DOHH2 (cell line): ENCODE data around the gene RIMS1.

Experiments
- H3F3A ChIP-seq: fragments of 200-600 bp; sonication (generic), shearing (Covaris generic); 2 replicates; pipeline ENCODE4 v1.6.0; 2016; ENCODE audit warnings: antibody characterized with exemption, mild to moderate bottlenecking; ENCODE audit not compliant: control insufficient read depth, insufficient read depth
- H3K27ac ChIP-seq: fragments of 200-600 bp; sonication (generic); 2 replicates; pipeline ENCODE4 v1.5.1; 2014; ENCODE audit warnings: low read depth, mild to moderate bottlenecking, low read length, moderate library complexity
- H3K27me3 ChIP-seq: fragments of 200-600 bp; sonication (generic); 2 replicates; pipeline ENCODE4 v1.6.1; 2014; ENCODE audit warnings: mild to moderate bottlenecking, low read length, mixed read lengths; ENCODE audit not compliant: control insufficient read depth
- H3K36me3 ChIP-seq: fragments of 200-600 bp; sonication (generic); 2 replicates; pipeline ENCODE4 v1.6.1; 2014; ENCODE audit warnings: mild to moderate bottlenecking, low read length, moderate library complexity, mixed read lengths; ENCODE audit not compliant: control insufficient read depth
- H3K4me1 ChIP-seq: fragments of 200-600 bp; sonication (generic); 2 replicates; pipeline ENCODE4 v1.6.1; 2014; ENCODE audit warnings: mild to moderate bottlenecking, low read length, mixed read lengths; ENCODE audit not compliant: control insufficient read depth
- H3K4me2 ChIP-seq: fragments of 200-600 bp; sonication (generic); 2 replicates; pipeline ENCODE4 v1.6.0; 2014; ENCODE audit warnings: mild to moderate bottlenecking, low read length, moderate library complexity
- H3K4me3 ChIP-seq: fragments of 200-600 bp; sonication (generic); 2 replicates; pipeline ENCODE4 v1.5.1; 2014; ENCODE audit warnings: mild to moderate bottlenecking, low read length, mixed read lengths
- H3K79me2 ChIP-seq: fragments of 200-600 bp; sonication (generic); 2 replicates; pipeline ENCODE4 v1.6.1; 2014; ENCODE audit warnings: mild to moderate bottlenecking, low read length, mixed read lengths; ENCODE audit not compliant: control insufficient read depth
- H3K9me2 ChIP-seq: fragments of 200-600 bp; sonication (generic); replicated peaks from 2 replicates; pipeline ENCODE4 v1.6.1; 2014; ENCODE audit warnings: mild to moderate bottlenecking, low read length, mixed read lengths; ENCODE audit not compliant: control insufficient read depth
- H3K9me3 ChIP-seq: fragments of 200-600 bp; sonication (generic); 2 replicates; pipeline ENCODE4 v1.6.1; 2014; ENCODE audit warnings: antibody characterized with exemption, low read length, mixed read lengths; ENCODE audit not compliant: control insufficient read depth, insufficient read depth
- H4K20me1 ChIP-seq: fragments of 200-600 bp; sonication (generic); 2 replicates; pipeline ENCODE4 v1.6.0; 2014; ENCODE audit warnings: low read depth, mild to moderate bottlenecking, antibody characterized with exemption, low read length, moderate library complexity; ENCODE audit not compliant: control insufficient read depth, insufficient read depth
- EZH2phosphoT487 ChIP-seq: fragments of 200-600 bp; sonication (generic); IDR thresholded peaks from 2 replicates; pipeline ENCODE4 v1.6.1; 2017; ENCODE audit warnings: borderline replicate concordance, mild to moderate bottlenecking, antibody characterized with exemption, low read length, moderate library complexity, mixed read lengths
- TF ChIP-seq, protein P1 (sequence below): fragments of 200-600 bp; sonication (generic); IDR thresholded peaks from one replicate; pipeline ENCODE4 v1.5.1; 2014; ENCODE audit warnings: antibody characterized with exemption, mild to moderate bottlenecking, low read depth, low read length; ENCODE audit not compliant: poor library complexity, severe bottlenecking

Gene RIMS1

DNA sequence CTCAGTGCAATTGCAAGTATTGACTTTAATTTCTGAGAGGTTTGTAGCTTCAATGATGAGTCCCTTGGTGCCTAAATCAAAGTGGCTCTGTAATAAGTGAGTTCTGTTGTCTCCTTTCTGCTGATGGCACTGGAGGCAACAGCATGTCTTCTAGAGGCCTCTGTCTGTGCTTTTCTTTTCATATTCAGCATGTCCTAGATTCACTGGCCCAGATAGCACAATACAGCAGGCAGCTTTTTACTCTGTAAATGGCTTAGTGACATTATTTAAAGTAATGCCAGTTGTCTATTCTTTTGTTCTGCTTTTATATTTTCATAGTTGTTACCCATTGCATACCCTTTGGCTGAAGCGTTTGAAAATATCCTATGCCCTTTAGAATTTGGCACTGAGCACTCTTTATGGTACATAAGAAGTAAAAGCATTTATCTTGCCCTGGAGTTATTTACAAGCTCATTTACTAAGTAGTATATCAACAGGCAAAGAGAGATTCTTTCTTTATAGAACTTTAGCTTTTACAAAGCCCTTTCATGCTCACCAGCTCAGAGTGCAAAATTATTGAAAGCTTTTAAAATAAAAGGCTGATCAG, 464.0 kb downstream of the RIMS1 start:
- Histone ChIP-seq H3K9me3 (no peaks in the 10 kb centered on the region), H3K4me2 (no peak overlapping the region), H4K20me1 (no peaks in the 10 kb centered on the region), H3K9me2 (no peaks in the 10 kb centered on the region), H3K27me3 (no peaks in the 10 kb centered on the region), H3K4me1 (no peaks in the 10 kb centered on the region), H3K79me2 (no peaks in the 10 kb centered on the region), H3K4me3 (no peak overlapping the region), H3K36me3 (no peaks in the 10 kb centered on the region), H3F3A (no peaks in the 10 kb centered on the region), H3K27ac (no peak overlapping the region)
- TF ChIP-seq EZH2phosphoT487, result no peak
- TF ChIP-seq, protein P1, sequence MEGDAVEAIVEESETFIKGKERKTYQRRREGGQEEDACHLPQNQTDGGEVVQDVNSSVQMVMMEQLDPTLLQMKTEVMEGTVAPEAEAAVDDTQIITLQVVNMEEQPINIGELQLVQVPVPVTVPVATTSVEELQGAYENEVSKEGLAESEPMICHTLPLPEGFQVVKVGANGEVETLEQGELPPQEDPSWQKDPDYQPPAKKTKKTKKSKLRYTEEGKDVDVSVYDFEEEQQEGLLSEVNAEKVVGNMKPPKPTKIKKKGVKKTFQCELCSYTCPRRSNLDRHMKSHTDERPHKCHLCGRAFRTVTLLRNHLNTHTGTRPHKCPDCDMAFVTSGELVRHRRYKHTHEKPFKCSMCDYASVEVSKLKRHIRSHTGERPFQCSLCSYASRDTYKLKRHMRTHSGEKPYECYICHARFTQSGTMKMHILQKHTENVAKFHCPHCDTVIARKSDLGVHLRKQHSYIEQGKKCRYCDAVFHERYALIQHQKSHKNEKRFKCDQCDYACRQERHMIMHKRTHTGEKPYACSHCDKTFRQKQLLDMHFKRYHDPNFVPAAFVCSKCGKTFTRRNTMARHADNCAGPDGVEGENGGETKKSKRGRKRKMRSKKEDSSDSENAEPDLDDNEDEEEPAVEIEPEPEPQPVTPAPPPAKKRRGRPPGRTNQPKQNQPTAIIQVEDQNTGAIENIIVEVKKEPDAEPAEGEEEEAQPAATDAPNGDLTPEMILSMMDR, result no peak

DNA sequence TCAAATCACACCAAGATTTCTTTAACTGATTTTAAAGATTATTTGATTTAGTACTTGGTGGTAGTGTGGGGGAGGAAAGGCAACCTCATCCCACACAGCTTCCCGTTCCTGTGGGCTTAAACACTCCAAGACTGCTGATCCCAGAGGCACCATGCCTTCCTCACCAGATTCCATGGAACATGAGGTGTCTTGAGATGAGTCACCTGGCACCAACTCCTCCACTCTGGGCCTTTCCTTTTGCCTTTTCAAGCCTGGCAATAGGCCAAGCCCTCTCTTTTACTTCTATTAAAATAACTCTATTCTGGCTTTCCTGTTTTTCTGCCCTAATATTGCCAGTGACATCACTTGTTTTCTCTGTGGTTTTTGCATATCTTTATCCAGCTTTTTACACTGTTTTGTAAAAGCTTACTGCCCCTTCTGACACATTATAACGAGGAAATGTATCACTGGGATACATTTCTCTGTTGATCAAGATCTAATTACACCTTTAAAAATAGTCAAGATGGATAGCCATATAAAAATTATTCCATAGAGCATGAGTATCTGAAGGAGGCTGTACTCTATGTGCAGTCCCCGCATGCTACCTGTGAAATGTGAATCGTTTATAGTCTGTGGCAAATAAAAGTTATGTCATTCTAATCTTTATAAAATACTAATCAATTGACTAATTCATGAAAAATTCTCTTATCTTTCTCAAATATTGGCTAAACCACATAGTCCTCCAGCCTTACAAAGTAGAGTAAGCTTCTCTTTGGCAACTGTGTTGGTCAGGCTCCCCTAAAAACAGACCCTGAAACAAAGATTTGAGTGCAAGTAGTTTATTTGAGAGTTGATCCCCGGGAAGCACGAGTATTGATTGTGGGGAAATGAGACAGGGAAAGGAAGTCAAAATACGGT, 477.7 kb downstream of the RIMS1 start:
- Histone ChIP-seq H3K27me3 (no peaks in the 10 kb centered on the region), H3F3A (no peaks in the 10 kb centered on the region), H4K20me1 (no peaks in the 10 kb centered on the region), H3K9me2 (no peaks in the 10 kb centered on the region), H3K79me2 (no peaks in the 10 kb centered on the region), H3K36me3 (no peaks in the 10 kb centered on the region), H3K4me1 (peaks cover 20% of the 10 kb centered on the region), H3K27ac (no peak overlapping the region), H3K4me3 (no peak overlapping the region), H3K9me3 (no peaks in the 10 kb centered on the region), H3K4me2 (0 out of 2 replicates have a peak overlapping the region, but pooled peaks have one; percentile 10)
- TF ChIP-seq, protein P1, result no peak
- no peak for TF ChIP-seq EZH2phosphoT487

DNA sequence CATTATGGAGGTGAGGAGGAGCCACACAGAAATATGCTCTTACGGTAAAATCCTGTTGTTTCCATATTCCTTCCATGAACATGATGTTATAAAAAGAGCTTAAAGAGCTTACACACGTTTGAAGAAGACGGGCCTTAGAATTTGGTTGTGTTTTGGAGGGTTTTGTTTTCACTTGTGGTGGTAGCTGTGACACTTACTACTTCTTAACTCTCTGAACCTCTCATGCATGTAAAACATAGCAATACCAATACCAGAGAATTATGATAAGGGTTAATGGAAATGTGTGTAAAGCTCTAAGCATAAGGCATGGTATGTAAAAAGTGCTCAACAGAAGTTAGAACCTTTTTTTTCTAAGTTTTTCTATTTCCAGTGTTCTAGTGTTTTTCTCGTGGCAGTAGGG, 479.4 kb downstream of the RIMS1 start:
- Histone ChIP-seq H3K27ac (no peak overlapping the region), H3K9me2 (no peaks in the 10 kb centered on the region), H4K20me1 (no peaks in the 10 kb centered on the region), H3K79me2 (no peaks in the 10 kb centered on the region), H3K4me1 (peaks cover 37% of the 10 kb centered on the region), H3K9me3 (no peaks in the 10 kb centered on the region), H3K4me2 (no peak overlapping the region), H3K4me3 (no peak overlapping the region), H3F3A (peaks cover 3% of the 10 kb centered on the region; the same call in 1 of the 2 replicates), H3K27me3 (no peaks in the 10 kb centered on the region), H3K36me3 (no peaks in the 10 kb centered on the region)
- TF ChIP-seq, protein P1, result no peak
- no peak for TF ChIP-seq EZH2phosphoT487
